ENCODE measurements around the gene CCT6A.
A peak's percentile ranks its signal among the peaks of the same experiment; 100 is the strongest.
"Not testable (repeated sequence)": the region's sequence is repeated elsewhere in the genome, so short reads cannot be mapped to it uniquely, and the experiment has no call there.

CCT6A gene

DNA sequence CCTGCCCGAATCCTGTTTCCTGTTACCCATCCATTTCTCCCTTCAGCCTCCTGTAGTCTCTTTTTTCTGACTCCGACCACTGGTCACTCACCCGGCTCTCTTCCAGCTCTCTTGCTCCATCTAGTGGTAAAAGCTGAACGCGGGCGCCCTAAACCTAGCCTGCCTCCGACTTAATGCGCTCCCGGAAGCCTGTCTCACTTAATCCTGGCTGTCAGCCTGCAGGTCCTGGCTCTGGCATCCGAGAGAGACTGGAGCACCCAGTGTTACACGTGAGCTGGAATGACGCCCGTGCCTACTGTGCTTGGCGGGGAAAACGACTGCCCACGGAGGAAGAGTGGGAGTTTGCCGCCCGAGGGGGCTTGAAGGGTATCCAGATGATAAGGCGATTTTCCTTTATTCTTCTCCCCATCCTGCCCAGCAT, 22.8 kb downstream of the CCT6A start:
- no peaks in the 10 kb centered on the region for H3K27me3 Mint-ChIP-seq (ENCODE audit: low read depth)
- peaks cover 30% of the 10 kb centered on the region for H3K36me3 Mint-ChIP-seq (ENCODE audit: low read depth)
- no peak overlapping the region for H3K4me3 Mint-ChIP-seq
- peaks cover 10% of the 10 kb centered on the region for H3K4me1 Mint-ChIP-seq
- TF ChIP-seq CTCF (IDR thresholded peaks at IDR 0.05; ENCODE audit: unreplicated experiment in 3 of 3), result peak; percentile 85 to 87 (median 85)
- H3K27ac Mint-ChIP-seq, result peak overlapping the region; percentile 3 to 52 (median 7)
- no peaks in the 10 kb centered on the region for H3K9me3 Mint-ChIP-seq

- no peak for TF ChIP-seq CTCF (IDR thresholded peaks at IDR 0.05; ENCODE audit: unreplicated experiment in 3 of 3)
- no peaks in the 10 kb centered on the region for H3K9me3 Mint-ChIP-seq
- H3K27me3 Mint-ChIP-seq (ENCODE audit: low read depth), result no peaks in the 10 kb centered on the region
- no peak overlapping the region for H3K4me3 Mint-ChIP-seq
- H3K36me3 Mint-ChIP-seq (ENCODE audit: low read depth), result peaks cover 28% of the 10 kb centered on the region
- H3K4me1 Mint-ChIP-seq, result peaks cover 16% of the 10 kb centered on the region
- H3K27ac Mint-ChIP-seq, result no peak overlapping the region
Measured at GRCh38 chr7:56077681-56078080, 26.1 kb downstream of the CCT6A start.

DNA sequence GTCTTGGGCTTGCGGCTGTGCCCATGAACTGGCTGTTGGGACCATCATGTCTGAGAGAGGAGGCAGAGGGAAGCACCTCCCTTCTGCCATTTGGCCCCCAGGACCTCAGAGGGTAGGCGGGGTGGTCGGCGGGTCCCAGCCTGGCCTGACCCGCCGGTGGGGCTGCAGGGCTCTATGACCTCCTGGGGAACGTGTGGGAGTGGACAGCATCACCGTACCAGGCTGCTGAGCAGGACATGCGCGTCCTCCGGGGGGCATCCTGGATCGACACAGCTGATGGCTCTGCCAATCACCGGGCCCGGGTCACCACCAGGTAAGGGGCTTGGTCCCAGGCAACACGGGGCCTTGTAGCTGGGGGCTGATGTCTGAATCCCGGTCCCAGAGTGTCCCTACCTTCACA, 26.6 kb downstream of the CCT6A start:
- no peak overlapping the region for H3K27ac Mint-ChIP-seq
- H3K4me1 Mint-ChIP-seq, result peaks cover 18% of the 10 kb centered on the region
- no peaks in the 10 kb centered on the region for H3K27me3 Mint-ChIP-seq (ENCODE audit: low read depth)
- H3K9me3 Mint-ChIP-seq, result no peaks in the 10 kb centered on the region
- peaks cover 24% of the 10 kb centered on the region for H3K36me3 Mint-ChIP-seq (ENCODE audit: low read depth)
- no peak overlapping the region for H3K4me3 Mint-ChIP-seq
- TF ChIP-seq CTCF (IDR thresholded peaks at IDR 0.05; ENCODE audit: unreplicated experiment in 3 of 3), result no peak

GRCh38 chr7:56079450-56080185, 28.1 kb downstream of the CCT6A start:
- H3K27me3 Mint-ChIP-seq (ENCODE audit: low read depth), result no peaks in the 10 kb centered on the region
- peaks cover 24% of the 10 kb centered on the region for H3K4me1 Mint-ChIP-seq
- H3K4me3 Mint-ChIP-seq, result no peak overlapping the region
- peaks cover 23% of the 10 kb centered on the region for H3K36me3 Mint-ChIP-seq (ENCODE audit: low read depth)
- H3K9me3 Mint-ChIP-seq, result no peaks in the 10 kb centered on the region
- peak in 1 of 3 experiments; percentile 9 for TF ChIP-seq CTCF (IDR thresholded peaks at IDR 0.05; ENCODE audit: unreplicated experiment in 3 of 3)
- peak overlapping the region in 1 of 3 experiments; percentile 66 for H3K27ac Mint-ChIP-seq

- peaks cover 26% of the 10 kb centered on the region for H3K4me1 Mint-ChIP-seq
- not testable (repeated sequence) for H3K27ac Mint-ChIP-seq; H3K27me3 Mint-ChIP-seq (ENCODE audit: low read depth); H3K9me3 Mint-ChIP-seq; H3K4me3 Mint-ChIP-seq
- peaks cover 26% of the 10 kb centered on the region for H3K36me3 Mint-ChIP-seq (ENCODE audit: low read depth)
Measured at GRCh38 chr7:56080726-56081435, 29.3 kb downstream of the CCT6A start.

DNA sequence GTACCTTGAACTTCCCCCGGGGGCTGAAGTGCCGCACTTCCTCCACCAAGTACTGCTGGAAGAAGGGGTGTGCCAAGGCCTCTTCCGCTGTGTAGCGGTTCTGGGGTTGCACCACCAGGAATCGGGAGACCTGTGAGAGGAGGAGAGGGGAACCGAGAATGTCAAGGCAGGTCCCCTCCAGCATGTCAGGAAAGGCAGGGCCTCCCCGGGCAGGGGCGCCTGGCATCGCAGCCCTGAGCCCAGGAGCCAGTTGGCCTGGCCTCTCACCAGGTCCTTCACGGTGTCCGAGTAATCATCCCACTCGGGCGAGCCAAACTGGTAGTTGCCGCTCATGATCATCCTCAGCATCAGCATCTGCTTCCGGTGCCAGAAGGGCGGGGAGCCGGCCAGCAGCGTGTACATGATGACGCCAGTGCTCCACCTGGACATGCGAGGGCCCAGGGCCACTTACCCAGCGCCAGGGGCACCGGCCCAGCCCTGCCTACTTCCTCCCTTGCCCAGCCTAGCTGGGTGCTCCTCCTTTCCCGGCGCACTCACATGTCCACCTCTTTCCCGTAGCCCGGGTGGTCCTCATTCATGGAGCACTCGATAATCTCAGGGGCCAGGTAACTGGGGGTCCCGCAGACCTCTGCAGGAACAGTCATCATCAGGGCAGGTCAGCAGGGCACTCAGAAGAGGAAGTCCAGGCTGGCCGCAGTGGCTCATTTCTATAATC, 30.2 kb downstream of the CCT6A start:
- H3K4me3 Mint-ChIP-seq, result no peak overlapping the region

More for the DNA sequence above, 30.2 kb downstream of the CCT6A start:
- Mint-ChIP-seq H3K9me3 (no peaks in the 10 kb centered on the region), H3K27ac (no peak overlapping the region), H3K27me3 (ENCODE audit: low read depth) (no peaks in the 10 kb centered on the region), H3K4me1 (peaks cover 29% of the 10 kb centered on the region), H3K36me3 (ENCODE audit: low read depth) (peaks cover 25% of the 10 kb centered on the region)
- no peak for TF ChIP-seq CTCF (IDR thresholded peaks at IDR 0.05; ENCODE audit: unreplicated experiment in 3 of 3)

Data from nephron (organoid).